Neuronal stem cell (in vitro differentiated cells): ENCODE measurements around the gene ANK2.
A peak's percentile ranks its signal among the peaks of the same experiment; 100 is the strongest.

Experiments used
- DNase-seq: peaks from one replicate; pipeline ENCODE4 v3.0.0-alpha.2; 2013; ENCODE audit warnings: low spot score
- H2AFZ ChIP-seq: one replicate; pipeline ENCODE4 v1.6.1; 2013; ENCODE audit warnings: mild to moderate bottlenecking, low read length, inconsistent platforms
- H2AK5ac ChIP-seq: 2 replicates; pipeline ENCODE4 v1.6.1; 2013; ENCODE audit warnings: low read depth, mild to moderate bottlenecking, inconsistent platforms, low read length, moderate library complexity, mixed read lengths
- H2BK120ac ChIP-seq: 2 replicates; pipeline ENCODE4 v1.6.1; 2013; ENCODE audit warnings: low read depth, mild to moderate bottlenecking, inconsistent platforms, low read length, moderate library complexity, mixed read lengths
- H2BK12ac ChIP-seq: one replicate; pipeline ENCODE4 v1.6.1; 2013; ENCODE audit warnings: low read length, inconsistent platforms
- H2BK15ac ChIP-seq: 2 replicates; pipeline ENCODE4 v1.6.1; 2013; ENCODE audit warnings: mild to moderate bottlenecking, low read length, inconsistent platforms, mixed read lengths
- H2BK5ac ChIP-seq: one replicate; pipeline ENCODE4 v1.6.1; 2013; ENCODE audit warnings: inconsistent platforms, mild to moderate bottlenecking, low read length, moderate library complexity
- H3K14ac ChIP-seq: one replicate; pipeline ENCODE4 v1.6.1; 2013; ENCODE audit warnings: low read length, inconsistent platforms
- H3K18ac ChIP-seq: 2 replicates; pipeline ENCODE4 v1.6.1; 2013; ENCODE audit warnings: low read length, inconsistent platforms
- H3K23ac ChIP-seq: 2 replicates; pipeline ENCODE4 v1.6.1; 2013; ENCODE audit warnings: low read depth, mild to moderate bottlenecking, mixed read lengths, low read length, inconsistent platforms; ENCODE audit not compliant: poor library complexity
- H3K27ac ChIP-seq: replicated peaks from 3 replicates; pipeline ENCODE4 v1.5.1; 2013; ENCODE audit warnings: low read length, inconsistent platforms
- H3K27me3 ChIP-seq, 3 experiments: 2 replicates each; pipeline ENCODE4 v1.6.1; 2013; ENCODE audit warnings: low read length in 3 of 3, mild to moderate bottlenecking in 2 of 3, inconsistent platforms in 1 of 3, low read depth in 1 of 3, mixed read lengths in 1 of 3, moderate library complexity in 1 of 3; ENCODE audit not compliant: control insufficient read depth in 3 of 3, insufficient read depth in 3 of 3
- H3K36me3 ChIP-seq, 2 donors: replicated peaks in 1 of 2; 2 replicates each; pipeline ENCODE4 v1.6.1; 2013; ENCODE audit warnings: low read length in 2 of 2; ENCODE audit not compliant: control insufficient read depth in 2 of 2, insufficient read depth in 2 of 2
- H3K4ac ChIP-seq: 2 replicates; pipeline ENCODE4 v1.6.1; 2013; ENCODE audit warnings: inconsistent platforms, mild to moderate bottlenecking, low read length, moderate library complexity
- H3K4me1 ChIP-seq, 2 donors: 1 replicate in 1 of 2; 2 replicates in 1 of 2; pipeline ENCODE4 v1.6.1; 2013; ENCODE audit warnings: low read length in 2 of 2, low read depth in 1 of 2; ENCODE audit not compliant: control insufficient read depth in 2 of 2, insufficient read depth in 1 of 2
- H3K4me2 ChIP-seq: one replicate; pipeline ENCODE4 v1.6.1; 2013; ENCODE audit warnings: mild to moderate bottlenecking, low read length, inconsistent platforms; ENCODE audit not compliant: insufficient read depth, poor library complexity, severe bottlenecking
- H3K4me3 ChIP-seq, 2 donors: 2 replicates each; pipeline ENCODE4 v1.5.1; 2013; ENCODE audit warnings: low read length in 2 of 2, mild to moderate bottlenecking in 2 of 2, inconsistent platforms in 1 of 2, moderate library complexity in 1 of 2
- H3K79me1 ChIP-seq: one replicate; pipeline ENCODE4 v1.6.1; 2013; ENCODE audit warnings: low read depth, mild to moderate bottlenecking, inconsistent platforms, low read length, moderate library complexity
- H3K9ac ChIP-seq: one replicate; pipeline ENCODE4 v1.6.1; 2013; ENCODE audit warnings: mild to moderate bottlenecking, low read depth, low read length, inconsistent platforms; ENCODE audit not compliant: poor library complexity
- H3K9me3 ChIP-seq, 2 donors: replicated peaks in 1 of 2; 2 replicates each; pipeline versions ENCODE3 to v1.6.1; 2013; ENCODE audit warnings: low read length in 2 of 2, mild to moderate bottlenecking in 2 of 2, inconsistent platforms in 1 of 2, low read depth in 1 of 2, mixed read lengths in 1 of 2, moderate library complexity in 1 of 2; ENCODE audit not compliant: control insufficient read depth in 2 of 2, insufficient read depth in 1 of 2
- H4K8ac ChIP-seq: one replicate; pipeline ENCODE4 v1.6.1; 2013; ENCODE audit warnings: low read depth, mild to moderate bottlenecking, inconsistent platforms, low read length, moderate library complexity
- H4K91ac ChIP-seq: one replicate; pipeline ENCODE4 v1.6.1; 2013; ENCODE audit warnings: low read length, low read depth, mild to moderate bottlenecking, inconsistent platforms; ENCODE audit not compliant: poor library complexity
- WGBS, 2 donors: extraction: QIAGEN DNeasy Blood & Tissue Kit; methylation state at CpG; one replicate each; pipeline ENCODE4 v1.1.7; 2013; ENCODE audit warnings: missing lambda C conversion rate in 2 of 2, mixed read lengths in 1 of 2; ENCODE audit not compliant: insufficient read length in 2 of 2, insufficient replicate concordance in 1 of 2; ENCODE audit errors: extremely low coverage in 2 of 2; 5-methylcytosine and 5-hydroxymethylcytosine counted together

Gene ANK2

DNA sequence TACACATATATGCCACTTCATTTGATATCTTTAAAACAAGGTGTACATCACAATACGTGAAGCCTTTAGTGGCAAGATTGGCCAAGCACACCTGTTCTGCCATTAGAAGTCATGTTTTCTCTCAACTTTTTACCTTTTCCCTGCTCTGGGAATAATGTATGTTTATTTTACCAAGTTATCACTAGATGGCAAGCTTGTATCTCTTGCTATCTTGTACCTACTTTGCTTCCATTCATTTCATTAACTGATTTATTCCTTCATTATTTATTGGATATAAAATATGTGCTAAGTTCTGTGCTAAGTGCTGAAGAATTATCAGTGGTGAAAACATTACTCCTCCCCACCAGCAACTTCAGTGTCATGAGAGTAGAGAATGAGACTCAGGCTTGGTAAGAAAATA, 245.5 kb downstream of the ANK2 start:
- H3K4me1 ChIP-seq, result peaks cover 12 to 20% of the 10 kb centered on the region in 2 donors
- H2BK5ac ChIP-seq, result no peak overlapping the region
- H4K91ac ChIP-seq, result no peak overlapping the region
- H3K9ac ChIP-seq, result no peak overlapping the region
- H3K4me2 ChIP-seq, result no peak overlapping the region
- no peaks in the 10 kb centered on the region for H3K79me1 ChIP-seq
- no peaks in the 10 kb centered on the region for H3K27me3 ChIP-seq
- H3K27ac ChIP-seq, result no peak overlapping the region
- no CpG with 5 or more reads among the region's 1 CpG for WGBS, 2 donors
- H4K8ac ChIP-seq, result no peak overlapping the region
- no peak overlapping the region for H3K18ac ChIP-seq
- no peak overlapping the region for H2AFZ ChIP-seq
- DNase-seq, result no peak
- no peak overlapping the region for H3K23ac ChIP-seq
- H3K36me3 ChIP-seq, result no peaks in the 10 kb centered on the region
- H3K9me3 ChIP-seq, result no peaks in the 10 kb centered on the region
- H3K4me3 ChIP-seq, result no peak overlapping the region
- no peak overlapping the region for H3K14ac ChIP-seq
- no peak overlapping the region for H2BK12ac ChIP-seq
- H2BK15ac ChIP-seq, result no peak overlapping the region
- no peak overlapping the region for H2BK120ac ChIP-seq
- no peak overlapping the region for H2AK5ac ChIP-seq
- no peak overlapping the region for H3K4ac ChIP-seq

DNA sequence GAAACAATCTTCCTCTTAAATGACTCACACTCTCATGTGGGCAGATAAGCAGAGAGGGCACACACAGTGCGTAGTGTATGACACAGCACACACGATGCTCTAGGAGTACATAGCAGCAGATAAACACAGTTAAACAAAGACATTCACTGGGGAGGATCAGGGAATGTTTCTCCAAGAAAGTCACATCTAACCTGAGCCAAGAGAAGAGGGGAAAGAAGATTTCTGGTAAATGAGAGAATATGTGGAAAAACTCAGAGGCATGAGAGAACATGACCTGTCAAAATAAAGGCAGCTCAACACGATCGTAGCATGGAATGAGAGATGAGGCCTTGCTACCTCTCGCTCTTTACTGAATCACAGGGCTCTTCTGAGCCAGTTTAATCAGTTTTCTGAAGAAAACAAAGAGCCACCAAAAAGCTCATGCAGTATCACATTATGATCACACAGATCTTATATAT, 251.0 kb downstream of the ANK2 start:
- H3K4me2 ChIP-seq, result no peak overlapping the region
- no peak overlapping the region for H3K14ac ChIP-seq
- no peak overlapping the region for H3K9ac ChIP-seq
- no peak overlapping the region for H2AK5ac ChIP-seq
- no peak overlapping the region for H2BK120ac ChIP-seq
- H3K27ac ChIP-seq, result peak overlapping the region; percentile 12
- no peaks in the 10 kb centered on the region for H3K79me1 ChIP-seq
- WGBS, 2 donors, result no CpG with 5 or more reads among the region's 5 CpGs
- H3K18ac ChIP-seq, result no peak overlapping the region
- H4K8ac ChIP-seq, result no peak overlapping the region
- H3K9me3 ChIP-seq, result peaks cover 0 to 3% of the 10 kb centered on the region in 2 donors
- no peak overlapping the region for H3K23ac ChIP-seq
- H3K4me3 ChIP-seq, result no peak overlapping the region
- peaks cover 0 to 3% of the 10 kb centered on the region in 2 donors for H3K36me3 ChIP-seq
- H4K91ac ChIP-seq, result no peak overlapping the region
- H2BK15ac ChIP-seq, result no peak overlapping the region
- no peaks in the 10 kb centered on the region for H3K27me3 ChIP-seq
- DNase-seq, result no peak
- no peak overlapping the region for H2BK5ac ChIP-seq
- peaks cover 3% of the 10 kb centered on the region in 2 donors for H3K4me1 ChIP-seq
- H2BK12ac ChIP-seq, result no peak overlapping the region
- no peak overlapping the region for H3K4ac ChIP-seq
- no peak overlapping the region for H2AFZ ChIP-seq

- Histone ChIP-seq H3K9me3 (peaks cover 0 to 3% of the 10 kb centered on the region in 2 donors), H3K4me1 (peaks cover 0 to 3% of the 10 kb centered on the region in 2 donors), H3K79me1 (no peaks in the 10 kb centered on the region), H4K8ac (no peak overlapping the region), H3K27me3 (no peaks in the 10 kb centered on the region), H2AFZ (no peak overlapping the region), H3K4me3 (no peak overlapping the region), H2AK5ac (no peak overlapping the region), H3K36me3 (peaks cover 0 to 3% of the 10 kb centered on the region in 2 donors), H2BK12ac (no peak overlapping the region), H2BK15ac (no peak overlapping the region), H2BK5ac (no peak overlapping the region), H3K27ac (no peak overlapping the region), H4K91ac (no peak overlapping the region), H3K4me2 (no peak overlapping the region), H3K23ac (no peak overlapping the region), H3K18ac (no peak overlapping the region), H3K14ac (no peak overlapping the region), H2BK120ac (no peak overlapping the region), H3K9ac (no peak overlapping the region), H3K4ac (no peak overlapping the region)
- WGBS, 2 donors, result no CpG with 5 or more reads among the region's 1 CpG
- no peak for DNase-seq
Measured at GRCh38 chr4:113302051-113302450, 252.6 kb downstream of the ANK2 start.

DNA sequence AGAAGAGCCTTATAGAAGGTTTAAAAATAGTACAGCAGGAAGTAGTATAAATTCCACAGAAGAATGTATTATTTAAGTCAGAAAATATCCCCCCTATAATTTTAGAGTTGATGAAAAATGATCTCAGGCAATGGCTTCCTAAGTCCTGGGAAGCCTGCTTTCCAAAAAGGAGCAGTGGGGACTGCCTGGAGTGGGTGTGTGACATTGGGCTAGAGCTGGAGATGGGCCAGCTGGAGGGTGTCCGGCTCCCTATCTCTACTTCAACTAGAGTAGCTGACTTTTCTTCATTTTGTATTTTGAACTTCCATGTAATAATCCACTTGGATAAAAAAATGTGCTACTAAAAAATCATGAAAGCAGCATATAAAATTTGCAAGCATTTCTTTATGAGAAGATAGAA, 253.9 kb downstream of the ANK2 start:
- Histone ChIP-seq H3K27ac (no peak overlapping the region), H2AFZ (no peak overlapping the region), H3K4ac (no peak overlapping the region), H2BK15ac (no peak overlapping the region), H2AK5ac (no peak overlapping the region), H3K27me3 (no peaks in the 10 kb centered on the region), H4K8ac (no peak overlapping the region), H3K9me3 (peaks cover 0 to 3% of the 10 kb centered on the region in 2 donors), H2BK120ac (no peak overlapping the region), H3K36me3 (peaks cover 0 to 3% of the 10 kb centered on the region in 2 donors), H3K4me2 (no peak overlapping the region), H3K4me1 (peaks cover 0 to 3% of the 10 kb centered on the region in 2 donors), H3K4me3 (no peak overlapping the region), H4K91ac (no peak overlapping the region), H3K23ac (no peak overlapping the region), H2BK12ac (no peak overlapping the region), H3K18ac (no peak overlapping the region), H3K9ac (no peak overlapping the region), H3K14ac (no peak overlapping the region), H2BK5ac (no peak overlapping the region), H3K79me1 (no peaks in the 10 kb centered on the region)
- no peak for DNase-seq
- no CpG with 5 or more reads among the region's 1 CpG for WGBS, 2 donors
